Measurements from ENCODE around the gene MEN1.
A peak's percentile ranks its signal among the peaks of the same experiment; 100 is the strongest.
"Not testable (repeated sequence)": the region's sequence is repeated elsewhere in the genome, so short reads cannot be mapped to it uniquely, and the experiment has no call there.

Gene MEN1

GRCh38 chr11:64851831-64852351, 41.5 kb upstream of the MEN1 start:
- in situ Hi-C loops (cut with HindIII; ENCODE audit: low pct_unique_long_range_greater_than_20kb, low sequenced_read_pairs), result no loop called here
- no peak for DNase-seq (ENCODE audit: low read depth in 1 of 2, low spot score in 1 of 2)
- TF ChIP-seq JUND (IDR thresholded peaks at IDR 0.05; ENCODE audit: low read depth), result no peak

- no peak for DNase-seq (ENCODE audit: low read depth in 1 of 2, low spot score in 1 of 2)
- no peak for TF ChIP-seq JUND (IDR thresholded peaks at IDR 0.05; ENCODE audit: low read depth)
- in situ Hi-C loops (cut with HindIII; ENCODE audit: low pct_unique_long_range_greater_than_20kb, low sequenced_read_pairs), result no loop called here
These were observed 40.7 kb upstream of the MEN1 start for GRCh38 chr11:64850979-64851567.

- DNase-seq (ENCODE audit: low read depth in 1 of 2, low spot score in 1 of 2), result no peak
- in situ Hi-C loops (cut with HindIII; ENCODE audit: low pct_unique_long_range_greater_than_20kb, low sequenced_read_pairs), result no loop called here
- TF ChIP-seq JUND (IDR thresholded peaks at IDR 0.05; ENCODE audit: low read depth), result no peak
These were observed 39.4 kb upstream of the MEN1 start for GRCh38 chr11:64849598-64850356.

GRCh38 chr11:64848826-64849597, 38.7 kb upstream of the MEN1 start:
- no peak for TF ChIP-seq JUND (IDR thresholded peaks at IDR 0.05; ENCODE audit: low read depth)
- peak; percentile 79 to 86 for DNase-seq (ENCODE audit: low read depth in 1 of 2, low spot score in 1 of 2)
- in situ Hi-C loops (cut with HindIII; ENCODE audit: low pct_unique_long_range_greater_than_20kb, low sequenced_read_pairs), result no loop called here

- in situ Hi-C loops (cut with HindIII; ENCODE audit: low pct_unique_long_range_greater_than_20kb, low sequenced_read_pairs), result no loop called here
These were observed 38.0 kb upstream of the MEN1 start for GRCh38 chr11:64848214-64848825.

GRCh38 chr11:64846998-64847666, 36.8 kb upstream of the MEN1 start:
- no peak for TF ChIP-seq JUND (IDR thresholded peaks at IDR 0.05; ENCODE audit: low read depth)
- in situ Hi-C loops (cut with HindIII; ENCODE audit: low pct_unique_long_range_greater_than_20kb, low sequenced_read_pairs), result no loop called here
- peak; percentile 94 to 96 for DNase-seq (ENCODE audit: low read depth in 1 of 2, low spot score in 1 of 2)

More at GRCh38 chr11:64848214-64848825, 38.0 kb upstream of the MEN1 start:
- DNase-seq (ENCODE audit: low read depth in 1 of 2, low spot score in 1 of 2), result no peak
- TF ChIP-seq JUND (IDR thresholded peaks at IDR 0.05; ENCODE audit: low read depth), result no peak

GRCh38 chr11:64845776-64846129, 35.4 kb upstream of the MEN1 start:
- in situ Hi-C loops (cut with HindIII; ENCODE audit: low pct_unique_long_range_greater_than_20kb, low sequenced_read_pairs); DNase-seq (ENCODE audit: low read depth in 1 of 2, low spot score in 1 of 2): not testable (repeated sequence)

- DNase-seq (ENCODE audit: low read depth in 1 of 2, low spot score in 1 of 2), result peak in 1 of 2 experiments; percentile 53
- in situ Hi-C loops (cut with HindIII; ENCODE audit: low pct_unique_long_range_greater_than_20kb, low sequenced_read_pairs), result no loop called here
- TF ChIP-seq JUND (IDR thresholded peaks at IDR 0.05; ENCODE audit: low read depth), result no peak
These were observed 34.9 kb upstream of the MEN1 start for GRCh38 chr11:64845129-64845775.

GRCh38 chr11:64844330-64845128, 34.2 kb upstream of the MEN1 start, which contains the start of gene CDC42BPG:
Gene CDC42BPG (minus strand): TSS chr11:64844653. CDS start chr11:64844569, 84 bp downstream.
- DNase-seq (ENCODE audit: low read depth in 1 of 2, low spot score in 1 of 2), result peak; percentile 95 to 96
- in situ Hi-C loops (cut with HindIII; ENCODE audit: low pct_unique_long_range_greater_than_20kb, low sequenced_read_pairs), result no loop called here
- TF ChIP-seq JUND (IDR thresholded peaks at IDR 0.05; ENCODE audit: low read depth), result no peak

GRCh38 chr11:64843686-64844329, 33.5 kb upstream of the MEN1 start:
- DNase-seq (ENCODE audit: low read depth in 1 of 2, low spot score in 1 of 2), result no peak
- no peak for TF ChIP-seq JUND (IDR thresholded peaks at IDR 0.05; ENCODE audit: low read depth)
- in situ Hi-C loops (cut with HindIII; ENCODE audit: low pct_unique_long_range_greater_than_20kb, low sequenced_read_pairs), result no loop called here
